H1 (cell line): ENCODE data around the gene IL13.

Experiments used
- CTCF ChIP-seq, 3 experiments: IDR thresholded peaks; 1 replicate in 2 of 3; 2 replicates in 1 of 3; pipeline versions ENCODE4 v1.5.1 to v1.6.1; 2011; ENCODE audit warnings: low read length in 3 of 3, mild to moderate bottlenecking in 3 of 3, inconsistent platforms in 2 of 3, low read depth in 1 of 3, moderate library complexity in 1 of 3; ENCODE audit not compliant: insufficient read depth in 1 of 3; ENCODE audit errors: control extremely low read depth in 1 of 3
- EZH2 ChIP-seq: fragments of 200-600 bp; sonication (generic); IDR thresholded peaks from 2 replicates; pipeline ENCODE4 v1.7.1; 2012; ENCODE audit warnings: low read depth, mild to moderate bottlenecking, moderate library complexity, low read length, inconsistent platforms; ENCODE audit not compliant: severe bottlenecking
- HDAC2 ChIP-seq, 2 experiments: fragments of 300-600 bp in 1 of 2; sonication (generic) in 1 of 2; IDR thresholded peaks; 2 replicates each; pipeline ENCODE4 v1.6.1; 2011 to 2012; ENCODE audit warnings: low read depth in 2 of 2, low read length in 2 of 2, mild to moderate bottlenecking in 2 of 2, moderate library complexity in 2 of 2, borderline replicate concordance in 1 of 2, inconsistent platforms in 1 of 2
- JUND ChIP-seq: IDR thresholded peaks from 2 replicates; pipeline ENCODE4 v1.6.1; 2011; ENCODE audit warnings: mild to moderate bottlenecking, improper control_type of control experiment, low read length
- POLR2A ChIP-seq, 2 experiments: IDR thresholded peaks; 1 replicate in 1 of 2; 2 replicates in 1 of 2; pipeline ENCODE4 v1.6.1; 2011; ENCODE audit warnings: low read depth in 2 of 2, low read length in 2 of 2, mild to moderate bottlenecking in 2 of 2; ENCODE audit errors: control extremely low read depth in 1 of 2
- SP2 ChIP-seq: IDR thresholded peaks from 2 replicates; pipeline ENCODE4 v1.6.1; 2012; ENCODE audit warnings: mild to moderate bottlenecking, low read length, inconsistent platforms
- ZNF274 ChIP-seq: IDR thresholded peaks from 2 replicates; pipeline ENCODE4 v1.7.0; 2012; ENCODE audit warnings: low read length, borderline replicate concordance; ENCODE audit errors: extremely low read depth
- TF ChIP-seq, protein P1 (sequence below): IDR thresholded peaks from 2 replicates; pipeline ENCODE4 v1.6.1; 2012; ENCODE audit warnings: inconsistent platforms
- TF ChIP-seq, protein P2 (sequence below): IDR thresholded peaks from 2 replicates; pipeline ENCODE4 v1.6.1; 2012; ENCODE audit warnings: low read length, inconsistent platforms

DNA sequence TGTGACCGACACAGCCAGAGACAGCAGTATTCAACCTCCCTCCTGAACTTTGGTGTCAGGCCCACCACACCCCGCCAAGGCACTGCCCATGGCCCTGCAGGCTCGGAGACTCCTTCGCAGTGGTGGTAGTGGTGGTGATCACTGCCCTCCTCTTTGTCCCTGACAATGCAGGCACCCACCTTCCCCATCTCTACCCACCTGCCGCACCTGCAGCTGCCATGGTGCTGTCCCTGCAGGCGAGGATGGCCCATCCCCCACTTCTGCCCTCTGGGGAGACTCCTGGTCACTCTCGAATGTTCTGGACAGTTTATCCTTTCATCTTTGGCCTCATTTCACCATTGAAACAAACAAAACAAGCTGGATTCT, 11.5 kb downstream of the IL13 start:
- TF ChIP-seq JUND: no peak
- no peak for TF ChIP-seq CTCF (IDR thresholded peaks at IDR 0.05; ENCODE audit: control extremely low read depth in 1 of 3, insufficient read depth in 1 of 3, low read depth in 1 of 3, low read length in 3 of 3)
- TF ChIP-seq EZH2: no peak
- no peak for TF ChIP-seq ZNF274
- TF ChIP-seq, protein P1, sequence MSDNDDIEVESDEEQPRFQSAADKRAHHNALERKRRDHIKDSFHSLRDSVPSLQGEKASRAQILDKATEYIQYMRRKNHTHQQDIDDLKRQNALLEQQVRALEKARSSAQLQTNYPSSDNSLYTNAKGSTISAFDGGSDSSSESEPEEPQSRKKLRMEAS: no peak
- TF ChIP-seq SP2: no peak
- no peak for TF ChIP-seq POLR2A (IDR thresholded peaks at IDR 0.05; ENCODE audit: control extremely low read depth in 1 of 2, low read depth in 2 of 2, low read length in 2 of 2)
- TF ChIP-seq, protein P2, sequence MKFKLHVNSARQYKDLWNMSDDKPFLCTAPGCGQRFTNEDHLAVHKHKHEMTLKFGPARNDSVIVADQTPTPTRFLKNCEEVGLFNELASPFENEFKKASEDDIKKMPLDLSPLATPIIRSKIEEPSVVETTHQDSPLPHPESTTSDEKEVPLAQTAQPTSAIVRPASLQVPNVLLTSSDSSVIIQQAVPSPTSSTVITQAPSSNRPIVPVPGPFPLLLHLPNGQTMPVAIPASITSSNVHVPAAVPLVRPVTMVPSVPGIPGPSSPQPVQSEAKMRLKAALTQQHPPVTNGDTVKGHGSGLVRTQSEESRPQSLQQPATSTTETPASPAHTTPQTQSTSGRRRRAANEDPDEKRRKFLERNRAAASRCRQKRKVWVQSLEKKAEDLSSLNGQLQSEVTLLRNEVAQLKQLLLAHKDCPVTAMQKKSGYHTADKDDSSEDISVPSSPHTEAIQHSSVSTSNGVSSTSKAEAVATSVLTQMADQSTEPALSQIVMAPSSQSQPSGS: no peak
- TF ChIP-seq HDAC2 (IDR thresholded peaks at IDR 0.05; ENCODE audit: borderline replicate concordance in 1 of 2, low read depth in 2 of 2, low read length in 2 of 2): no peak
